ENCODE data around the gene DGCR6L.
"Not testable (repeated sequence)": the region's sequence is repeated elsewhere in the genome, so short reads cannot be mapped to it uniquely, and the experiment has no call there.

DGCR6L gene

DNA sequence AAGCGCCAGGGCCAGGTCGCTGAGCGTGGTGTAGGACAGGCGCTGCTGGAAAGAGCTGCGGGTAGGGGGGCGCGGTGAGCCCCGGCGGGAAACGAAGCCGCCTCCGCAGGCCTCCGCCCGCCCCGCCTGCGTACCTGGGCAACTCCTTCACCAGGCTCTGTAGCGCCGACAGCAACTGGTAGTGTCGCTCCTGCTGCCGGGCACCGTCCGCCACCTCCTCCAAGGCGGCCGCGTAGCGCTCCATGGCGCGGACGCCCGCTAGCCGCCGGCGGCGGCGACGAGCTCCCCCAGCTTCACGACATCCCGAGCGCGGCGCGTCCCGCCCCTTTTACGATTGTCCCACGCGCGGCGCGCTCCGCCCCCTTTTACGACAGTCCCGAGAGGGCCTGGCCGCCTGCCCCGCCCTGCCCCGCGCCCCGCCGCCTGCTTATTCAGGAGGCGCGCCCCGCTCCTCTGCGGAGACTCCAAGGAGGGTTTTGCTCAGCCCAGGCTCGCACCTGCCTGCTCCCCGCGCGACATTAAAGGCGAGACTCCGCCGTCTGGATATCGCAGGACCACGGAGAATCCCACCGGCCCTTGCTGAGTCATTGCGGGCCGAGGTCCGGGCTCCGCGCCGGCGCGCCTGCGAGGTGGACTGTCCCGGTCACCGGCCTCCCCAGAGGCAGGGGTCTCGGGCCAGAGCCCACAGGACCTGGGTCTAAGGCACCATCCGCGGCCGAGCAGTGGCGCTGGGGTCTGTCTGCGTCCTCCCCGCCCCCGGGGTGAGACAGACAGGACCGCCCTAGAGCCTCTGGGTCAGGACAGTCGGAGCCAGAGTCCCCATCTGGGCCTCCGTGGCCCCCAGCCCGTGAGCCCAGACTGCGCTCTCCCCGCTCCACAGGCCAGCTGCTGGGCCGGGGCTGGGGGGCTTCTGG lies at the start of gene DGCR6L:
TSS of gene DGCR6L (minus strand) at position 316 of the 914 bp plus-strand sequence. CDS start at position 244, 72 bp downstream.
- Histone ChIP-seq H2AFZ (peak within 1 kb of the TSS; percentile 90), H3K79me2 (peaks cover 2% of the 10 kb centered on the region), H3K27ac (peak within 1 kb of the TSS; percentile 60), H3K4me2 (ENCODE audit: low read length) (peak within 1 kb of the TSS; percentile 95), H3K36me3 (ENCODE audit: control insufficient read depth, insufficient read depth, low read length) (no peaks in the 10 kb centered on the region), H3K4me1 (no peaks in the 10 kb centered on the region), H3K9me3 (ENCODE audit: control insufficient read depth, low read length) (no peaks in the 10 kb centered on the region), H3K27me3 (ENCODE audit: control insufficient read depth, insufficient read depth, low read length) (no peaks in the 10 kb centered on the region), H3K4me3 (ENCODE audit: low read depth, low read length) (peak within 1 kb of the TSS; percentile 97), H3K9ac (peak within 1 kb of the TSS; percentile 31)
- TF ChIP-seq, protein P1, sequence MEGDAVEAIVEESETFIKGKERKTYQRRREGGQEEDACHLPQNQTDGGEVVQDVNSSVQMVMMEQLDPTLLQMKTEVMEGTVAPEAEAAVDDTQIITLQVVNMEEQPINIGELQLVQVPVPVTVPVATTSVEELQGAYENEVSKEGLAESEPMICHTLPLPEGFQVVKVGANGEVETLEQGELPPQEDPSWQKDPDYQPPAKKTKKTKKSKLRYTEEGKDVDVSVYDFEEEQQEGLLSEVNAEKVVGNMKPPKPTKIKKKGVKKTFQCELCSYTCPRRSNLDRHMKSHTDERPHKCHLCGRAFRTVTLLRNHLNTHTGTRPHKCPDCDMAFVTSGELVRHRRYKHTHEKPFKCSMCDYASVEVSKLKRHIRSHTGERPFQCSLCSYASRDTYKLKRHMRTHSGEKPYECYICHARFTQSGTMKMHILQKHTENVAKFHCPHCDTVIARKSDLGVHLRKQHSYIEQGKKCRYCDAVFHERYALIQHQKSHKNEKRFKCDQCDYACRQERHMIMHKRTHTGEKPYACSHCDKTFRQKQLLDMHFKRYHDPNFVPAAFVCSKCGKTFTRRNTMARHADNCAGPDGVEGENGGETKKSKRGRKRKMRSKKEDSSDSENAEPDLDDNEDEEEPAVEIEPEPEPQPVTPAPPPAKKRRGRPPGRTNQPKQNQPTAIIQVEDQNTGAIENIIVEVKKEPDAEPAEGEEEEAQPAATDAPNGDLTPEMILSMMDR (IDR thresholded peaks at IDR 0.05): no peak

DNA sequence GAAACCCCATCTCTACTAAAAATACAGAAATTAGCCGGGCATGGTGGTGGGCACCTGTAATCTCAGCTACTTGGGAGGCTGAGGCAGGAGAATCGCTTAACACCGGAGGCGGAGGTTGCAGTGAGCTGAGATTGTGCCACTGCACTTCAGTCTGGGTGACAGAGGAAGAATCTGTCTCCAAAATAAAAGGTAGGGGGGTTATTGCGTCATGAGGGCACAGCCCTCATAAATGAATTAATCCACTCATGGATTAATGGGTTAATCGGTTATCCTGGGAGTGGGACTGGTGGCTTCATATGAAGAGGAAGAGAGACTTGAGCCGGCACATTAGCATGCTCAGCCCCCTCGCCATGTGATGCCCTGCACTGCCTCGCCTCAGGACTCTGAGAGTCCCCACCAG lies 49.0 kb upstream of the DGCR6L start:
- not testable (repeated sequence) for H3K4me2 ChIP-seq (ENCODE audit: low read length); H3K79me2 ChIP-seq; H3K9me3 ChIP-seq (ENCODE audit: control insufficient read depth, low read length); H3K4me3 ChIP-seq (ENCODE audit: low read depth, low read length); H3K27ac ChIP-seq; H2AFZ ChIP-seq; H3K27me3 ChIP-seq (ENCODE audit: control insufficient read depth, insufficient read depth, low read length); H3K9ac ChIP-seq; H3K4me1 ChIP-seq; H3K36me3 ChIP-seq (ENCODE audit: control insufficient read depth, insufficient read depth, low read length)

DNA sequence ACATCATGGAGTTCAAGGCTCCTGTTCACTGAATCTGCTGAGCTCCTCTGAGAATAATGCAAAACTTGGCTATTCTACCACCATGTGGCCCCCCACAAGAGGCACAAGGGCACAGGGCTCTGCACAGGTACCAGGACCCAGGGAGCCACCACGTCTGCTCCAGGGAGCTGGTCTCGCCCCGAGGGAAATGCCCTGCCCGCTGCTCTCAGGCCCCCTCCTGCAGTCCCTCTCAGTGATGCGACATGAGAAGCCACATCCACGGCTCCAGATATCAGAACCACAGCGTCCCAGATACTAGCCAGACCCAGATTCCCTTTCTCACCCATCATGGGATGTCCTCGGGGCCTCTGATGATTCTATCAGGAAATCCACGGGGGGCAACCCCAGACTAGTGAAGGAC lies 47.0 kb upstream of the DGCR6L start:
- not testable (repeated sequence) for H3K9ac ChIP-seq; H3K9me3 ChIP-seq (ENCODE audit: control insufficient read depth, low read length); H3K4me1 ChIP-seq; H2AFZ ChIP-seq; H3K36me3 ChIP-seq (ENCODE audit: control insufficient read depth, insufficient read depth, low read length); H3K27ac ChIP-seq; H3K4me2 ChIP-seq (ENCODE audit: low read length); H3K4me3 ChIP-seq (ENCODE audit: low read depth, low read length); H3K79me2 ChIP-seq; H3K27me3 ChIP-seq (ENCODE audit: control insufficient read depth, insufficient read depth, low read length)

DNA sequence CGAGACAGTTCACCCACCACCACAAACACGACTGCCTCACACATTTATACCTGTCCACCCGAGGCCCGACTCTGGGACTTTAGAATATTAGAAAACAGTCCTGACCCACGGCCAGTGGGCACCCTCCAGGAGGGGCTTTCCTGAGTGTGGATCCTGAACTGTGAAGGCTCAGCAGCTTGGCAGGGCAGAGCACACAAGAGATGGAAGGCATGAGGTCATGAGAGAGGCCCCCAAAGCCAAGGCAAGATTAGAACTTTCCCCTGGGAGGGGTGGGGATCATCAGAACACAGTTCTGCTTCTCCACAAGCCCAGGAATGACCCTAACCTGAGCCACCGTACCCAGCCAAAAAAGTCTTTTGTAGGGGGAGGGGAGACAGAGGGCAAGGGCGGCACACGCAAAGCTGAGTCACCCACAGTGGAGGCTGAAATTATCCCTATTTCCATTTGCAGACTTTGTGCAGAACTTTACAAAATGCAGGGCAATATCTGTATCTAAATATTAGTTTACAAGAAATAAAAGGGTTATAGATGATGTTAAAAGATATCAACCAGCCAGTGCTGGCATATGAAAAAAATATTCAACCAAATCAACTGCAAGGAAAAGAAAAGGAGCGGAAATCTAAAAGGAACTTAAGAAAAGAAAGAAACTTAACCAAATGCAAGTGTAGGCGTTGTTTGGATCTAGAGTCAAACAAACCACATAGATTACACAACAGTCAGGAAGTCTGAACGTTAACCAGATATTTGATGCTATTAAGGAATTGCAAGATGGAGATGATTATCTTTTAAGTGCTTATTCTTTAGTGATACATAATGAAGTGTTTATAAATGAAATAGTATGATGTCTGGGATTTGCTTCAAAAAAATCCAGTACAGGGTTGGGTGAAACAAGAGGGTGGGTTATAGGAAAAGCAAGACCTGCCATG lies 44.7 kb upstream of the DGCR6L start:
- not testable (repeated sequence) for H3K27ac ChIP-seq; H3K79me2 ChIP-seq; H3K9me3 ChIP-seq (ENCODE audit: control insufficient read depth, low read length); H3K4me3 ChIP-seq (ENCODE audit: low read depth, low read length); H3K36me3 ChIP-seq (ENCODE audit: control insufficient read depth, insufficient read depth, low read length); H3K27me3 ChIP-seq (ENCODE audit: control insufficient read depth, insufficient read depth, low read length); H3K4me1 ChIP-seq; H3K9ac ChIP-seq; H2AFZ ChIP-seq; H3K4me2 ChIP-seq (ENCODE audit: low read length)

DNA sequence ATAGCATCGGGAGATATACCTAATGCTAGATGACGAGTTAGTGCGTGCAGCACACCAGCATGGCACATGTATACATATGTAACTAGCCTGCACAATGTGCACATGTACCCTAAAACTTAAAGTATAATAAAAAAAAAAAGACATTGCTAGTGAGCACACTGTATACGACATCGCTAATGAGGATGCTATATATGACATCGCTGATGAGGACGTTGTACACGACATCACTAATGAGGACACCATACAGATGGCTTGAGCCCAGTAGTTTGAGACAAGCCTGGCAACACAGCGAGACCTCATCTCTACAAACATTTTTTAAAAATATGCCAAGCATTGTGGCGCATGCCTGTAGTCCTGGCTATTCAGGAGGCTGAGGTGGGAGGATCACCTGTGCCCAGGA lies 42.5 kb upstream of the DGCR6L start:
- H3K9ac ChIP-seq; H3K4me3 ChIP-seq (ENCODE audit: low read depth, low read length); H3K27me3 ChIP-seq (ENCODE audit: control insufficient read depth, insufficient read depth, low read length); H3K36me3 ChIP-seq (ENCODE audit: control insufficient read depth, insufficient read depth, low read length); H3K79me2 ChIP-seq; H3K4me1 ChIP-seq; H3K4me2 ChIP-seq (ENCODE audit: low read length); H3K27ac ChIP-seq; H3K9me3 ChIP-seq (ENCODE audit: control insufficient read depth, low read length); H2AFZ ChIP-seq: not testable (repeated sequence)

DNA sequence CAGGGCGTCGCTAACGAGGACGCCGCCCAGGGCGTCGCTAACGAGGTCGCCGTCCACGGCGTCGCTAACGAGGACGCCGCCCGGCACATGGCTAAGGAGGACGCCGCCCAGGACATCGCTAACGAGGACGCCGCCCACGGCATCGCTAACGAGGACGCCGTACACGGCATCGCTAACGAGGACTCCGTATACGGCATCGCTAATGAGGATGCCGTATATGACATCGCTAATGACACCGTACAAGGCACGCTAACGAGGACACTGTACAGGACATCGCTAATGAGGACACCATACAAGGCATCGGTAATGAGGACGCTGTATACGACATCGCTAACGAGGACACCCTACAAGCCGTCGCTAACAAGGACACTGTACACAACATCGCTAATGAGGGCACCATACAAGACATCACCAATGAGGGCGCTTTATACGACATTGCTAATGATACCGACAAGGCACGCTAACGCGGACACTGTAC lies 41.9 kb upstream of the DGCR6L start:
- not testable (repeated sequence) for H3K27me3 ChIP-seq (ENCODE audit: control insufficient read depth, insufficient read depth, low read length); H3K4me1 ChIP-seq; H3K9me3 ChIP-seq (ENCODE audit: control insufficient read depth, low read length)

DNA sequence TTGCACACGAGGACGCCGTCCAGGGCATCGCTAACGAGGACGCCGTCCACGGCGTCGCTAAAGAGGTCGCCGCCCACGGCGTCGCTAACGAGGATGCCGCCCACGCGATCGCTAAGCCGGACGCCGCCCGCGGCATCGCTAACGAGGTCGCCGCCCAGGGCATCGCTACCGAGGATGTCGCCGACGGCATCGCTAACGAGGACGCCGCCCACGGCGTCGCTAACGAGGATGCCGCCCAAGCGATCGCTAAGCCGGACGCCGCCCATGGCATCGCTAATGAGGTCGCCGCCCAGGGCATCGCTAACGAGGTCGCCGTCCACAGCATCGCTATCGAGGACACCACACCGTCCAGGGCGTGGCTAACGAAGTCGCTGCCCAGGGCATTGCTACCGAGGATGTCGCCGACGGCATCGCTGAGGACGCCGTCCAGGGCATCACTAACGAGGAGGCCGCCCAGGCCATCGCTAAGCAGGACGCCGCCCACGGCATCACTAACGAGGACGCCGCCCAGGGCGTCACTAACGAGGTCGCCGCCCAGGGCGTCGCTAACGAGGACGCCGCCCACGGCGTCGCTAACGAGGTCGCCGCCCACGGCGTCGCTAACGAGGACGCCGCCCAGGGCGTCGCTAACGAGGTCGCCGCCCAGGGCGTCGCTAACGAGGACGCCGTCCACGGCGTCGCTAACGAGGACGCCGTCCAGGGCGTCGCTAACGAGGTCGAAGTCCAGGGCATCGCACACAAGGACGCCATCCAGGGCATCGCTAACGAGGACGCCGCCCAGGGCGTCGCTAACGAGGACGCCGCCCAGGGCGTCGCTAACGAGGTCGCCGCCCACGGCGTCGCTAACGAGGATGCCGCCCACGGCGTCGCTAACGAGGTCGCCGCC lies 41.2 kb upstream of the DGCR6L start:
- H3K9me3 ChIP-seq (ENCODE audit: control insufficient read depth, low read length); H3K4me2 ChIP-seq (ENCODE audit: low read length); H3K79me2 ChIP-seq; H3K27me3 ChIP-seq (ENCODE audit: control insufficient read depth, insufficient read depth, low read length); H3K9ac ChIP-seq; H2AFZ ChIP-seq; H3K36me3 ChIP-seq (ENCODE audit: control insufficient read depth, insufficient read depth, low read length); H3K4me1 ChIP-seq; H3K27ac ChIP-seq; H3K4me3 ChIP-seq (ENCODE audit: low read depth, low read length): not testable (repeated sequence)

More for the DNA sequence above, 41.9 kb upstream of the DGCR6L start:
- H3K79me2 ChIP-seq; H3K27ac ChIP-seq; H2AFZ ChIP-seq; H3K36me3 ChIP-seq (ENCODE audit: control insufficient read depth, insufficient read depth, low read length); H3K4me3 ChIP-seq (ENCODE audit: low read depth, low read length); H3K9ac ChIP-seq; H3K4me2 ChIP-seq (ENCODE audit: low read length): not testable (repeated sequence)

DNA sequence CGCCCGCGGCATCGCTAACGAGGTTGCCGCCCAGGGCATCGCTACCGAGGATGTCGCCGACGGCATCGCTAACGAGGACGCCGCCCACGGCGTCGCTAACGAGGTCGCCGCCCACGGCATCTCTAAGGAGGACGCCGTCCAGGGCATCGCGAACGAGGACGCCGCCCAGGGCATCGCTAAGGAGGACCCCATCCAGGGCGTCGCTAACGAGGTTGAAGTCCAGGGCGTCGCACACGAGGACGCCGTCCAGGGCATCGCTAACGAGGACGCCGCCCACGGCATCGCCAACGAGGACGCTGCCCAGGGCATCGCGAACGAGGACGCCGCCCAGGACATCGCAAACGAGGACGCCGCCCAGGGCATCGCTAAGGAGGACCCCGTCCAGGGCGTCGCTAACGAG lies 40.4 kb upstream of the DGCR6L start:
- H3K79me2 ChIP-seq; H3K36me3 ChIP-seq (ENCODE audit: control insufficient read depth, insufficient read depth, low read length); H2AFZ ChIP-seq; H3K27ac ChIP-seq; H3K4me2 ChIP-seq (ENCODE audit: low read length); H3K4me1 ChIP-seq; H3K9me3 ChIP-seq (ENCODE audit: control insufficient read depth, low read length); H3K4me3 ChIP-seq (ENCODE audit: low read depth, low read length); H3K9ac ChIP-seq; H3K27me3 ChIP-seq (ENCODE audit: control insufficient read depth, insufficient read depth, low read length): not testable (repeated sequence)

DNA sequence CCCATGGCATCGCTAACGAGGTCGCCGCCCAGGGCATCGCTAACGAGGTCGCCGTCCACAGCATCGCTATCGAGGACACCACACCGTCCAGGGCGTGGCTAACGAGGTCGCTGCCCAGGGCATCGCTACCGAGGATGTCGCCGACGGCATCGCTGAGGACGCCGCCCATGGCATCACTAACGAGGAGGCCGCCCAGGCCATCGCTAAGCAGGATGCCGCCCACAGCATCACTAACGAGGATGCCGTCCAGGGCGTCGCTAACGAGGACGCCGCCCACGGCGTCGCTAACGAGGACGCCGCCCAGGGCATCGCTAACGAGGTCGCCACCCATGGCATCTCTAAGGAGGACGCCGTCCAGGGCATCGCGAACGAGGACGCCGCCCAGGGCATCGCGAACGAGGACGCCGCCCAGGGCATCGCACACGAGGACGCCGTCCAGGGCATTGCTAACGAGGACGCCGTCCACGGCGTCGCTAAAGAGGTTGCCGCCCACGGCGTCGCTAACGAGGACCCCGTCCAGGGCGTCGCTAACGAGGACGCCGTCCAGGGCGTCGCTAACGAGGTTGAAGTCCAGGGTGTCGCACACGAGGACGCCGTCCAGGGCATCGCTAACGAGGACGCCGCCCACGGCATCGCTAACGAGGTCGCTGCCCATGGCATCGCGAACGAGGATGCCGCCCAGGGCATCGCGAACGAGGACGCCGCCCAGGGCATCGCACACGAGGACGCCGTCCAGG lies 38.8 kb upstream of the DGCR6L start:
- not testable (repeated sequence) for H3K79me2 ChIP-seq; H3K27me3 ChIP-seq (ENCODE audit: control insufficient read depth, insufficient read depth, low read length); H3K4me2 ChIP-seq (ENCODE audit: low read length); H3K4me3 ChIP-seq (ENCODE audit: low read depth, low read length); H3K9ac ChIP-seq; H3K4me1 ChIP-seq; H2AFZ ChIP-seq; H3K9me3 ChIP-seq (ENCODE audit: control insufficient read depth, low read length); H3K27ac ChIP-seq; H3K36me3 ChIP-seq (ENCODE audit: control insufficient read depth, insufficient read depth, low read length)
